IMR-90 (cell line): ENCODE data around the gene GKN1. TPM values are rescaled to one million over a fixed set of nuclear protein-coding genes. Genes with fewer than 3 reads are reported as not detected.

Experiments
- RFX5 ChIP-seq: IDR thresholded peaks from 2 replicates; pipeline ENCODE4 v1.8.0; 2012; ENCODE audit warnings: low read depth, mild to moderate bottlenecking, low read length, moderate library complexity
- polyA plus RNA-seq, 3 experiments: library from polyadenylated mRNA; depleted of rRNA; stranded (reverse); fragments of >200 nt; gene quantifications; 2 replicates each; pipeline ENCODE4 v1.2.3, GENCODE V29; 2012; ENCODE audit warnings: low replicate concordance in 1 of 3
- total RNA-seq: library from RNA; depleted of rRNA; stranded (reverse); fragments of >200 nt; gene quantifications from 2 replicates; pipeline ENCODE4 v1.2.3, GENCODE V29; 2012
- TF ChIP-seq, protein P1 (sequence below): fragments of 150-350 bp; IDR thresholded peaks from 2 replicates; pipeline ENCODE4 v1.6.1; 2016; ENCODE audit warnings: low read depth, mild to moderate bottlenecking, low read length, moderate library complexity, borderline replicate concordance
- TF ChIP-seq, protein P2 (sequence below): conservative IDR thresholded peaks from 2 replicates; pipeline ENCODE4 v1.5.1; 2012; ENCODE audit warnings: mild to moderate bottlenecking, low read depth, low read length, improper control_type of control experiment

GKN1 gene
- total and polyA plus RNA-seq, 2 of the 4 experiments (the other 2 are of a cell fraction): not detected

GRCh38 chr2:68978098-68978497 lies 3.7 kb downstream of the GKN1 start (continued):
- TF ChIP-seq, protein P1, sequence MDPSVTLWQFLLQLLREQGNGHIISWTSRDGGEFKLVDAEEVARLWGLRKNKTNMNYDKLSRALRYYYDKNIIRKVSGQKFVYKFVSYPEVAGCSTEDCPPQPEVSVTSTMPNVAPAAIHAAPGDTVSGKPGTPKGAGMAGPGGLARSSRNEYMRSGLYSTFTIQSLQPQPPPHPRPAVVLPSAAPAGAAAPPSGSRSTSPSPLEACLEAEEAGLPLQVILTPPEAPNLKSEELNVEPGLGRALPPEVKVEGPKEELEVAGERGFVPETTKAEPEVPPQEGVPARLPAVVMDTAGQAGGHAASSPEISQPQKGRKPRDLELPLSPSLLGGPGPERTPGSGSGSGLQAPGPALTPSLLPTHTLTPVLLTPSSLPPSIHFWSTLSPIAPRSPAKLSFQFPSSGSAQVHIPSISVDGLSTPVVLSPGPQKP: no peak
- TF ChIP-seq RFX5: no peak
- TF ChIP-seq, protein P2, sequence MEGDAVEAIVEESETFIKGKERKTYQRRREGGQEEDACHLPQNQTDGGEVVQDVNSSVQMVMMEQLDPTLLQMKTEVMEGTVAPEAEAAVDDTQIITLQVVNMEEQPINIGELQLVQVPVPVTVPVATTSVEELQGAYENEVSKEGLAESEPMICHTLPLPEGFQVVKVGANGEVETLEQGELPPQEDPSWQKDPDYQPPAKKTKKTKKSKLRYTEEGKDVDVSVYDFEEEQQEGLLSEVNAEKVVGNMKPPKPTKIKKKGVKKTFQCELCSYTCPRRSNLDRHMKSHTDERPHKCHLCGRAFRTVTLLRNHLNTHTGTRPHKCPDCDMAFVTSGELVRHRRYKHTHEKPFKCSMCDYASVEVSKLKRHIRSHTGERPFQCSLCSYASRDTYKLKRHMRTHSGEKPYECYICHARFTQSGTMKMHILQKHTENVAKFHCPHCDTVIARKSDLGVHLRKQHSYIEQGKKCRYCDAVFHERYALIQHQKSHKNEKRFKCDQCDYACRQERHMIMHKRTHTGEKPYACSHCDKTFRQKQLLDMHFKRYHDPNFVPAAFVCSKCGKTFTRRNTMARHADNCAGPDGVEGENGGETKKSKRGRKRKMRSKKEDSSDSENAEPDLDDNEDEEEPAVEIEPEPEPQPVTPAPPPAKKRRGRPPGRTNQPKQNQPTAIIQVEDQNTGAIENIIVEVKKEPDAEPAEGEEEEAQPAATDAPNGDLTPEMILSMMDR: no peak
